NCI-H345 (cell line): ENCODE data around the gene POU6F1.
"Not testable (repeated sequence)": the region's sequence is repeated elsewhere in the genome, so short reads cannot be mapped to it uniquely, and the experiment has no call there.

Experiments
- DNase-seq: peaks from one replicate; lab custom pipeline; 2025; lab: John Stamatoyannopoulos, UW

Gene POU6F1

DNA sequence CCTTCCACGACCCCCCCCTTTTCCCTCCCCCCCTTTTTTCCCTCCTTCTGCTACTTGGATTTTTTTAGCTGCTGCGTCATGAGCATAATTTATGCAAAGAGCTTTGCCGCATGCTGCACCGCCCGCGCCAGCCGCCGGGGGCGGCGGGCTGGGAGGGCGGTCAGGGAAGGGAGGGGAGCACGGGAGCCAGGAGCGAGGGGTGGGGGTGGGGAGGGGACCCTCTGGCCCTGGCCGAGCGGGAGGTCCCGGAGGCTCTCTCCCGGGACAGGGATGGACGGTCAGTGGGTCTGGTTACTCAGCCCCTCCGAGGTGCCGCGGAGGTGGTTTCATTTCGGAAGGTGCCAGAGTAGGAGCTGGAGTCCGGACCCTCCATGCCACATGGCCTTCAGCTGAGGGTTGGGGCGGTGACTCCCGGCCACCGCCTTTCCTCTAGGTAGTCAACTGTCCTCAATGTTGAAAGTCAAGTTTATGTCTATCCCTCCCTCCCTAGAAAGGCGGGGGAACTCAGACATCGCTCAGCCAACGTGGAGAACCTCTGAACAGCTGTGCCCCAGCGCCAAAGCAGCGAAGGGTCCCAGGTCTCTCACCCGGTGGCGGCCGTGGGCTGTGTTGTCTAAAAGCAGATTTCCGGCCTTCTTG lies at the start of gene POU6F1:
Gene POU6F1 (minus strand): TSS at position 95 of the 639 bp plus-strand sequence. CDS start 11,226 bp downstream, outside the sequence.
- DNase-seq: peak; percentile 67

DNA sequence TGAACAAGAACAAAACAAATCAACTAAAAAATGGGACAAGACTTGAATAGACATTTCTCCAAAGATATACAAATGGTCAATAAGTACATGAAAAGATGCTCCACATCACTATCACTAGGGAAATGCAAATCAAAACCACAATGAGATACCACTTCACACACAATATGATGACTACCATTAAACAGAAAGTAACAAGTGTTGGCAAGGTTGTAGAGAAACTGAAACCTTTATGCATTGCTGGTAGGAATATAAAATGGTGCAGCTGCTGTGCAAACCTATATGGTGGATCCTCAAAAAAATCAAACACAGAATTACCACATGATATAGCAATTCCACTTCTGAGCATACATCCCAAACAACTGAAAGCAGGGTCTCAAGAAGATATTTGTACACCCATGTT lies 47.2 kb upstream of the POU6F1 start:
- DNase-seq: no peak

DNA sequence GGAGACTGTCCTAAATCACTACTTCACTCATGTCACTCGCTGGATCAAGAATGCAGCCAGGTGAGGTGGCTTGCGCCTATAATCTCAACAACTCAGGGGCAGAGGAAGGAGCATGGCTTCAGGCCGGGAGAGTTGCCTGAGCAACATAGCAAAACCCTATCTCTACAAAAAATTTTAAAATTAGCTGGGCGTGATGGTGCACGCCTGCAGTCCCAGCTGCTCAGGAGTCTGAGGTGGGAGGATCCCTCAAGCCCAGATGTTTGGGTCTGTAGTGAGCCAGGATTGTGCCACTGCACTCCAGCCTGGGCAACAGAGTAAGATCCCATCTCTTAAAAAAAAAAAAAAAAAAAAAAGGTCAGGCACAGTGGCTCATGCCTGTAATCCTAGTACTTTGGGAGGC lies 46.4 kb upstream of the POU6F1 start:
- DNase-seq: no peak

DNA sequence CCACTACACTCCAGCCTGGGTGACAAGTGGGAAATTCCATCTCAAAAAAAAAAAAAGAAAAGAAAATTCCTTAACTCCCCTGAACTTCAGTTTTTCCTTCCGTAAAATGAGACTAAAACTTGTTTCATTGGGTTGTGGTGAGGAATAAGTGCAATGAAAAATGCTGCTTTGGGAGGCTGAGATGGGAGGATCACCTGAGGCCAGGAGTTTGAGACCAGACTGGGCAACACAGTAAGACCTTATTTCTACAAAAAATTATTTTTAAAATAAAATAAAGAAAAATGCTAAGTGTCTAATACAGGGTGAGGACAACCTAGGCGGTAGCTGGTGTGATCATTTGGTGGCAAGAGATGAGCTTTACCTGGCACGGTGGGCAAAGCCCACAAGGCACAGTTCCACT lies 45.5 kb upstream of the POU6F1 start:
- DNase-seq: no peak

GRCh38 chr12:51262758-51263177 lies 44.9 kb upstream of the POU6F1 start:
- no peak for DNase-seq

- not testable (repeated sequence) for DNase-seq
These were observed 41.7 kb upstream of the POU6F1 start for GRCh38 chr12:51259600-51259999.

DNA sequence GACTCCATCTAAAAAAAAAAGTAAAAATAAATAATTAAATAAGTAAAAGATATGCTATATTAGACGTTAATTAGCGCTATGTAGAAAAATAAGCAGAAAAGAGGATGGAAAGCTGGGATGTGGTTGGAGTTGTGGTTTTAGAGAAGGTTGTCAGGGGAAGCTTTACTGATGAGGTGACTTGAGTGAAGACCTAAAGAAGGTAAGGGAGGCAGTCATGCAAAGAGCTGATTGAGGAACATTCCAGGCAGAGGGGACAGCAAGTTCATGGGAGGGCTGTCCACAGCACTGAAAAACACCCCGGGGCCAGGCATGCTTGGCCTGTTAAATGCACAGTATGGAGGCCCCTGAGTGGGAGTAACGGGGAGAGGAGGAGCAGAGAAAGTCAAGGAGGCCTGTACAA lies 36.7 kb upstream of the POU6F1 start:
- no peak for DNase-seq

GRCh38 chr12:51253276-51253675 lies 35.4 kb upstream of the POU6F1 start:
- no peak for DNase-seq

- DNase-seq: peak; percentile 80
These were observed 29.8 kb upstream of the POU6F1 start for GRCh38 chr12:51247523-51248206.

- DNase-seq: no peak
These were observed 28.5 kb upstream of the POU6F1 start for GRCh38 chr12:51246254-51246853.

DNA sequence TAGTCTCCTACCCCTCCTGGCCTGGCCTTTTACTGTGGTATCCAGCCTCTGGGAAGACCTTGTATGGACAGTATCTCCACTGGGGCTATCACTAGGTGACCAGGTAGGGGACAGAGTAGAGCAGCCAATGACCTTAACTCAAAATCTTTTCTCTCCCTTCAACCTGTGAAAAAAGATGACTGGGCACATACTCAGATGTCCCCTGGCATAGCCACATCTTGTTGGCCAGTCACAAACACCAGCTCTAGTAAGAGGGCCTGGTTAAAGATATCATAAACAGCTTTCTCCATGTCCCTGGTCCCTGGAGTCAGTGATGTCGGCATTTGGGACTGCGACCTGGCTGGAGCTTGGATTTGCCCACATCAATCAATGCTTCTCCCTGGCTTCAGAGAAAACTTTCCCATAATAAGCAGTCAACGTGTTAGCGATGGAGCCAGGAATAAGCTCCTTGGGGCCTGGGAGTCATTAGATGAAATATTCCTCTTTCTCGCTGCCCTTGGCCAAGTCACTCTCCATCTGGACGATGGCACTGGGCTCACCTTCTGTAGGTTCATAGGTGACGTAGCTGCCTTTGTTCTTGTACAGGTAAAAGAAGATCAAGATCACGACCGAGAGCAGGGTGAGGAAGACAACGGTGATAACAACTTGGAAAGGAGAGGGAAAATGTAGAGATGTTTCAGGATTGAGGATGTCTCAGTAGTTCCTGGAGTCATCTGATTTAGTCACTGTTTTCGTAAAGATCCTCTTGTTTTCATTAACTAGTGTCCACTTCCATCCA lies 27.8 kb upstream of the POU6F1 start:
- DNase-seq: no peak

DNA sequence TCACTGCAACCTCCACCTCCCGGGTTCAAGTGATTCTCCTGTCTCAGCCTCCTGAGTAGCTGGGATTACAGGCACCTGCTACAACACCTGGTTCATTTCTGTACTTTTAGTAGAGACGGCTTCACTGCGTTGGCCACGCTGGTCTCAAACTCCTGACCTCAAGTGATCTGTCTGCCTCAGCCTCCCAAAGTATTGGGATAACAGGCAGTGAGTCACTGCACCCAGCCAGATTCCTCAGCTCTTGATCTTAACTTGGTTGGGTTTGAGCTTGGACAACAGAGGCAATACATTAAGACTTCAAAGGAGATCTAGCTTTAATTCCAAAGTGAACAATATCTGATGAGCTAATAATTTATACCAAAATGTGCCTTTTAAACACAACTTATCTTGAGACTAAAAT lies 26.4 kb upstream of the POU6F1 start:
- no peak for DNase-seq

- no peak for DNase-seq
These were observed 25.0 kb upstream of the POU6F1 start for GRCh38 chr12:51242876-51243275.

GRCh38 chr12:51242120-51242519 lies 24.3 kb upstream of the POU6F1 start:
- DNase-seq: no peak

DNA sequence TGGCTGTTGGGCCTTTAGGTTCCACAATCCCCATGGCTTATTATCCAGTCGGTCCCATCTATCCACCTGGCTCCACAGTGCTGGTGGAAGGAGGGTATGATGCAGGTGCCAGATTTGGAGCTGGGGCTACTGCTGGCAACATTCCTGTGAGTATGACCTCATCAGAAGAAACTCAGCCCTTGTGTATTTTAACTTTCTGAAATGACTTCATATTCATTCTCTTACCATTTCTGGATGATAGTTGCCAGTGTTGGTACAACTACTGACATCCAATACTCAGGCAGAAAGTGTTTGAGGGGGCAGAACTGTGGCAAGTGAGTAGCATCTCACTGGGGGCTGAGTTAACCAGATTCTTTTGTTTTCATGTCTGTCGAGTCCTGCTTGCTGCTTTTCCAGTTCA lies 23.1 kb upstream of the POU6F1 start:
- DNase-seq: no peak

- DNase-seq: peak; percentile 98
These were observed 20.9 kb upstream of the POU6F1 start, which contains the start of gene DAZAP2 for GRCh38 chr12:51238510-51239334. Gene DAZAP2 (plus strand): TSS chr12:51238826. CDS start chr12:51238908, 82 bp downstream.

- peak; percentile 54 for DNase-seq
These were observed 20.2 kb upstream of the POU6F1 start for GRCh38 chr12:51238037-51238509.

GRCh38 chr12:51234530-51234929 lies 16.7 kb upstream of the POU6F1 start:
- DNase-seq: no peak

DNA sequence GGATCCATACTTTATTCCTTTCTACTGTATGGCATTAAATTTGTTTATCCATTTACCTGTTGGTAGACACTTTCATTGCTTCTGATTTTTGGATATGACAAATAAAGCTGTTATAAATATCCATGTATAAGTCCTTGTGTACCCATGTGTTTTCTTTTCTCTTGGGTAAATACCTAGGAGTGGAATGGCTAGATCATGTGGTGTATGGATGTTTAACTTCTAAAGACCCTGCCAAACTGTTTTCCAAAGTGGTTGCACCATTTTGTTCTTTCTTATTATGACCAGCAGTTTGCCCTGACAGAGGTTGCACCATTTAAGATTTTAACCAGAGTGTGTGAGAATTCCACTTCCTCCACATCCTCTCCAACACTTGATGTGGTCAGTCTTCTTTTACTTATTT lies 14.8 kb upstream of the POU6F1 start:
- no peak for DNase-seq

DNA sequence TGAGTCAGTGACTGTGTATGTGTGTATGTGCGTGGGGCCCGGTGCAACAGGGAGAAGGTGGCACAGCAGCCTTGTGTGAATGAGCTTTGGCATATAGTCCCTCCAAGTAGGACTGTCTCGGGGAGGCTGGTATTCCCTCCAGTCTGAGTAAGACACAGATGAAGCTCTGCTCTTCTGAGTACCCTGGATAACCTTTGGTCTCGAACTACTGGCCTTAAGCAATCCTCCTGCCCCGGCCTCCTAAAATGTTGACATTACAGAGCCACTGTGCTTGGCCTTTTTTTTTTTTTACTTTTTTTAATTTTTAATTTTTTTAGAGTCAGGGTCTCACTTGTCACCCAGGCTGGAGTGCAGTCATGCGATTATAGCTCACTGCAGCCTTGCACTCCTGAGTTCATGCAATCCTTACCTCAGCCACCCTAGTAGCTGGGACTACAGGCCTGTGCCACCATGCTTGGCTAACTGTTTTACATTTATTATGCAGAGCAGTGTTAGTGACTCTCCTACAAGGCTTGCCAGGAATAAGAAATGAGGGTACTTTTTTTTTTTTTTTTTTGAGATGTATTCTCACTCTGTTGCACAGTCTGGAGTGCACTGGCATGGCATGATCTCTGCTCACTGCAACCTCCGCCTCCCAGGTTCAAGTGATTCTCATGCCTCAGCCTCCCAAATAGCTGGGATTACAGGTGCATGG lies 11.4 kb upstream of the POU6F1 start:
- no peak for DNase-seq

- DNase-seq: no peak
These were observed 10.1 kb upstream of the POU6F1 start for GRCh38 chr12:51227962-51228361.
